Panc1 (cell line): ENCODE data around the gene CPNE7. TPM values are rescaled to one million over a fixed set of nuclear protein-coding genes. Genes with fewer than 3 reads are reported as not detected.

Experiments
- ATAC-seq: fragments of 200-7000 bp; cut with Tn5 transposase; 2 replicates; pipeline ENCODE4 v1.9.1; 2020; ENCODE audit warnings: mild to moderate bottlenecking, moderate library complexity
- BruUV-seq: library from RNA; stranded (reverse); fragments of 400-500 nt; replicated peaks from 2 replicates; lab custom pipeline; 2021; lab: Mats Ljungman, UMichigan
- CTCF ChIA-PET: fragments of 300-600 bp; sonication (Branson Sonifier 250); formaldehyde crosslinking; loops from one replicate; lab custom pipeline; 2022; ENCODE audit warnings: antibody characterized with exemption; lab: Charles Lee
- POLR2A ChIA-PET: fragments of 300-600 bp; sonication (Branson Sonifier 250); formaldehyde crosslinking; loops from one replicate; lab custom pipeline; 2022; ENCODE audit warnings: antibody characterized with exemption; lab: Charles Lee
- DNase-seq: peaks from one replicate; pipeline ENCODE4 v3.0.0-alpha.2; 2010; ENCODE audit warnings: low read depth, low spot score
- H3K27ac ChIP-seq: 2 replicates; pipeline ENCODE4 v1.5.1; 2011; ENCODE audit warnings: mild to moderate bottlenecking, low read length, inconsistent platforms
- H3K27me3 ChIP-seq: fragments of 200-500 bp; sonication (Bioruptor generic); 2 replicates; pipeline ENCODE4 v1.6.0; 2014; ENCODE audit warnings: low read length, inconsistent platforms; ENCODE audit not compliant: control insufficient read depth, insufficient read depth
- H3K36me3 ChIP-seq: fragments of 200-500 bp; sonication (Bioruptor generic); 2 replicates; pipeline ENCODE4 v1.5.1; 2014; ENCODE audit warnings: inconsistent platforms, mild to moderate bottlenecking, low read length, moderate library complexity; ENCODE audit not compliant: control insufficient read depth, insufficient read depth
- H3K4me1 ChIP-seq: 2 replicates; pipeline ENCODE4 v1.5.1; 2011; ENCODE audit warnings: inconsistent platforms, mild to moderate bottlenecking, low read length, moderate library complexity; ENCODE audit not compliant: control insufficient read depth, insufficient read depth
- H3K4me3 ChIP-seq, 2 experiments: 2 replicates each; pipeline ENCODE4 v1.5.1; 2011 to 2012; ENCODE audit warnings: low read depth in 2 of 2, low read length in 2 of 2, mild to moderate bottlenecking in 2 of 2, inconsistent platforms in 1 of 2, moderate library complexity in 1 of 2
- H3K9me3 ChIP-seq: fragments of 200-500 bp; sonication (Bioruptor generic); 2 replicates; pipeline ENCODE4 v1.5.1; 2014; ENCODE audit warnings: low read depth, mild to moderate bottlenecking, inconsistent platforms, low read length, moderate library complexity; ENCODE audit not compliant: control insufficient read depth, insufficient read depth
- POLR2AphosphoS5 ChIP-seq: IDR thresholded peaks from 2 replicates; pipeline ENCODE4 v1.6.1; 2012; ENCODE audit warnings: mild to moderate bottlenecking, low read depth, low read length, moderate library complexity
- SIN3A ChIP-seq: IDR thresholded peaks from 2 replicates; pipeline ENCODE4 v1.6.1; 2012; ENCODE audit warnings: low read depth, mild to moderate bottlenecking, low read length, moderate library complexity, borderline replicate concordance; ENCODE audit not compliant: insufficient read depth
- TCF7L2 ChIP-seq: IDR thresholded peaks from 2 replicates; pipeline ENCODE4 v1.6.1; 2011; ENCODE audit warnings: mild to moderate bottlenecking, low read depth, low read length, inconsistent platforms
- in situ Hi-C: cut with HindIII; loops from 2 replicates; pipeline ENCODE4 v1.10.0; 2016; ENCODE audit warnings: low sequenced_read_pairs, low pct_unique_long_range_greater_than_20kb
- intact Hi-C: fragments of 100-400 bp; cut with micrococcal nuclease; formaldehyde crosslinking; loops from one replicate; pipeline ENCODE4 v1.10.0; 2022; ENCODE audit not compliant: unreplicated experiment
- total RNA-seq: library from RNA; stranded (reverse); gene quantifications from one replicate; pipeline ENCODE4 v1.2.1, GENCODE V29; 2021; ENCODE audit not compliant: unreplicated experiment
- TF ChIP-seq, protein P1 (sequence below), 2 experiments: IDR thresholded peaks; 2 replicates each; pipeline ENCODE4 v1.6.1; 2011 to 2012; ENCODE audit warnings: low read depth in 2 of 2, control low read depth in 1 of 2, low read length in 1 of 2, mild to moderate bottlenecking in 1 of 2, moderate library complexity in 1 of 2; ENCODE audit not compliant: insufficient read depth in 1 of 2
- TF ChIP-seq, protein P2 (sequence below): fragments of 450-650 bp; IDR thresholded peaks from 2 replicates; pipeline ENCODE4 v1.5.1; 2017; ENCODE audit warnings: mild to moderate bottlenecking

The CPNE7 gene
- total RNA-seq, 1 experiment from 2014 or later, result 32.7 TPM

DNA sequence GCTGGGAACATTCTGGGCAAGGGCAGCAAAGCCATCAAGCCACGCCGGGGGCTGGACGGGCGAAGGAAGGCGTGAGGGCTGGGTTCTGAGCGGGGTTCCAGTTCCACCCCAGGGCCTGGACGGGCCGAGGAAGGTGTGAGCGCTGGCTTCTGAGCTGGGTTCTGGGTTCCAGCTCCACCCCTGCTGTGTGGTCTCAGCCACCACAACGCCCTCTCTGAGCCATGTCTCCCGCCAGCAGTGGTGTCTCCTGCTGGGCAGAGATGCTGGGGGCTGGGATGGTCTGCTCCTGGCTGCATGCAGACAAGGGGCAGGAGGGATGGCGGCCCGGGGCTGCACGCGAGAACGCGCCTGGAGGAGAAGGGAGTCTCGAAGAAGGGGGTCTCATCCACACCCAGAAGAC, 3.9 kb upstream of the CPNE7 start:
- H3K27ac ChIP-seq, result no peak overlapping the region
- H3K4me3 ChIP-seq, result no peak overlapping the region
- no peaks in the 10 kb centered on the region; the same call in 1 of the 2 replicates for H3K36me3 ChIP-seq
- POLR2A ChIA-PET, result no interaction called here
- intact Hi-C loops, result loop anchor here (5.0 kb wide), 1 partner anchor 71 kb away; no protein-coding TSS in a partner anchor
- CTCF ChIA-PET, result no interaction called here
- TF ChIP-seq SIN3A, result no peak
- TF ChIP-seq, protein P1, sequence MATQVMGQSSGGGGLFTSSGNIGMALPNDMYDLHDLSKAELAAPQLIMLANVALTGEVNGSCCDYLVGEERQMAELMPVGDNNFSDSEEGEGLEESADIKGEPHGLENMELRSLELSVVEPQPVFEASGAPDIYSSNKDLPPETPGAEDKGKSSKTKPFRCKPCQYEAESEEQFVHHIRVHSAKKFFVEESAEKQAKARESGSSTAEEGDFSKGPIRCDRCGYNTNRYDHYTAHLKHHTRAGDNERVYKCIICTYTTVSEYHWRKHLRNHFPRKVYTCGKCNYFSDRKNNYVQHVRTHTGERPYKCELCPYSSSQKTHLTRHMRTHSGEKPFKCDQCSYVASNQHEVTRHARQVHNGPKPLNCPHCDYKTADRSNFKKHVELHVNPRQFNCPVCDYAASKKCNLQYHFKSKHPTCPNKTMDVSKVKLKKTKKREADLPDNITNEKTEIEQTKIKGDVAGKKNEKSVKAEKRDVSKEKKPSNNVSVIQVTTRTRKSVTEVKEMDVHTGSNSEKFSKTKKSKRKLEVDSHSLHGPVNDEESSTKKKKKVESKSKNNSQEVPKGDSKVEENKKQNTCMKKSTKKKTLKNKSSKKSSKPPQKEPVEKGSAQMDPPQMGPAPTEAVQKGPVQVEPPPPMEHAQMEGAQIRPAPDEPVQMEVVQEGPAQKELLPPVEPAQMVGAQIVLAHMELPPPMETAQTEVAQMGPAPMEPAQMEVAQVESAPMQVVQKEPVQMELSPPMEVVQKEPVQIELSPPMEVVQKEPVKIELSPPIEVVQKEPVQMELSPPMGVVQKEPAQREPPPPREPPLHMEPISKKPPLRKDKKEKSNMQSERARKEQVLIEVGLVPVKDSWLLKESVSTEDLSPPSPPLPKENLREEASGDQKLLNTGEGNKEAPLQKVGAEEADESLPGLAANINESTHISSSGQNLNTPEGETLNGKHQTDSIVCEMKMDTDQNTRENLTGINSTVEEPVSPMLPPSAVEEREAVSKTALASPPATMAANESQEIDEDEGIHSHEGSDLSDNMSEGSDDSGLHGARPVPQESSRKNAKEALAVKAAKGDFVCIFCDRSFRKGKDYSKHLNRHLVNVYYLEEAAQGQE (IDR thresholded peaks at IDR 0.05; ENCODE audit: insufficient read depth in 1 of 2, low read depth in 2 of 2, low read length in 1 of 2), result no peak
- no peak for TF ChIP-seq POLR2AphosphoS5
- no peak for TF ChIP-seq TCF7L2
- TF ChIP-seq, protein P2, sequence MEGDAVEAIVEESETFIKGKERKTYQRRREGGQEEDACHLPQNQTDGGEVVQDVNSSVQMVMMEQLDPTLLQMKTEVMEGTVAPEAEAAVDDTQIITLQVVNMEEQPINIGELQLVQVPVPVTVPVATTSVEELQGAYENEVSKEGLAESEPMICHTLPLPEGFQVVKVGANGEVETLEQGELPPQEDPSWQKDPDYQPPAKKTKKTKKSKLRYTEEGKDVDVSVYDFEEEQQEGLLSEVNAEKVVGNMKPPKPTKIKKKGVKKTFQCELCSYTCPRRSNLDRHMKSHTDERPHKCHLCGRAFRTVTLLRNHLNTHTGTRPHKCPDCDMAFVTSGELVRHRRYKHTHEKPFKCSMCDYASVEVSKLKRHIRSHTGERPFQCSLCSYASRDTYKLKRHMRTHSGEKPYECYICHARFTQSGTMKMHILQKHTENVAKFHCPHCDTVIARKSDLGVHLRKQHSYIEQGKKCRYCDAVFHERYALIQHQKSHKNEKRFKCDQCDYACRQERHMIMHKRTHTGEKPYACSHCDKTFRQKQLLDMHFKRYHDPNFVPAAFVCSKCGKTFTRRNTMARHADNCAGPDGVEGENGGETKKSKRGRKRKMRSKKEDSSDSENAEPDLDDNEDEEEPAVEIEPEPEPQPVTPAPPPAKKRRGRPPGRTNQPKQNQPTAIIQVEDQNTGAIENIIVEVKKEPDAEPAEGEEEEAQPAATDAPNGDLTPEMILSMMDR, result no peak
- no peak for DNase-seq
- H3K27me3 ChIP-seq, result no peaks in the 10 kb centered on the region
- H3K4me1 ChIP-seq, result no peaks in the 10 kb centered on the region
- H3K9me3 ChIP-seq, result no peaks in the 10 kb centered on the region
- in situ Hi-C loops, result no loop called here
- BruUV-seq, result no TSS peak
- ATAC-seq, result no peak

DNA sequence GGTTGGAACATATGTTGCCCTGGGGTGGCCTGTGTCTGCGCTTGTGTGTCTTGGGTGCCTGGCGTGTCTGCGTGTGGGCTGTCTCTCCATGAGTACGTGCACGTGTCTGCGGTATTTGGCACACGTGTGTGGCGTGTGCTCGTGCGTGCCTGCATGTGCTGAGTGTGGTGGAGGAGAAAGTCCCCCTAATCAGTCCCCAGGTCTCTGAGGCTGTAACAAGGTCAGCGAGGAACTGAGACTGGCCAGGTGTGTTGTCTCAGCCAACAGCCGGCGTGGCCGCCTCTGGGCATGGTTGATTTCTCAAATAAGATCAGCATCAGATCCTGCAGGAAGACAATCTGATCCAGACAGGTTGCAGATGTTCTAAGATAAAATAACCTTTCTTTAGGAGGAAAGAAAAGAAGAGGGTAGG, 3.5 kb upstream of the CPNE7 start:
- no peak for DNase-seq
- ChIA-PET POLR2A (no interaction called here), CTCF (no interaction called here)
- Histone ChIP-seq H3K9me3 (no peaks in the 10 kb centered on the region), H3K4me3 (no peak overlapping the region), H3K27ac (no peak overlapping the region), H3K36me3 (no peaks in the 10 kb centered on the region; the same call in 1 of the 2 replicates), H3K27me3 (no peaks in the 10 kb centered on the region), H3K4me1 (no peaks in the 10 kb centered on the region)
- intact Hi-C loops, result loop anchor here (5.0 kb wide), 1 partner anchor 70 kb away; no protein-coding TSS in a partner anchor
- TF ChIP-seq SIN3A, result no peak
- TF ChIP-seq TCF7L2, result no peak
- BruUV-seq, result no TSS peak
- no peak for ATAC-seq
- in situ Hi-C loops, result no loop called here

DNA sequence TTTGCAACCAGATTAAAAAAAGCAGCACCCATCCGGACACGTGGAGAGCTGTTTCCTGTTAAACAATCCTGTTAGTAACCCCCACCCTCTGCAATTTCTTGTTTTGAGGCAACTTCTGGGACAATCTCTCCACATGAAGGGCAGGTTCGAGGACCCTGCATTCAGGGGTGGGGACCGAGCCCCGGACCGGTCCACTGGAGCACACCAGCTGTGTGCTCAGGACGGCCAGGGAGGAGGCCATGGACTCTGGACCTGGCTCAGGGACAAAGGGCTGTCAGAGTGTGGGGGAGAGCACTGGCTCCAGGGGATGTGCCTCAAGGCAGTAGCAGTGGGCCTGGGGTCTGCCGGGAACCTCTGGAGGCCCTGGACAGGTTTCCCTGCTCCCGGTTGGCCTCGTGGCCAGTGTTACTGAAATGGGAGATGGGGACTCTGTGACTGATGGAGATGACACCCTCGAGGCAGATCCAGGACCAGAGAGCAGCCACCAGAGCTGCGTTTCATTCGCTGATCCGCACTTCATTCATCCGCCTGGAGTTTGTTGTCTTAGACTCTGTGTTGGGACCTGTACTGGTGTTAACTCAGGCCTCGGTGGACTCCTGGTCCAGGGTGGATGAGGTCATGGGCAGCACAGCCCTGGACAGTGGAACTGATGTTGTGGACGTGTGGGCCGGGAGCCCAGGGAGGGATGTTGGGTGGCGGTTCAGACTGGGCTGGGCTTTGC, 2.9 kb upstream of the CPNE7 start:
- no peaks in the 10 kb centered on the region for H3K4me1 ChIP-seq
- H3K9me3 ChIP-seq, result no peaks in the 10 kb centered on the region
- DNase-seq, result no peak
- ChIA-PET POLR2A (no interaction called here), CTCF (no interaction called here)
- no peak for TF ChIP-seq TCF7L2
- no peak for ATAC-seq
- no peak overlapping the region for H3K4me3 ChIP-seq
- intact Hi-C loops, result loop anchor here (5.0 kb wide), 1 partner anchor 70 kb away; no protein-coding TSS in a partner anchor
- in situ Hi-C loops, result no loop called here
- BruUV-seq, result no TSS peak
- no peaks in the 10 kb centered on the region for H3K27me3 ChIP-seq
- H3K27ac ChIP-seq, result no peak overlapping the region
- H3K36me3 ChIP-seq, result no peaks in the 10 kb centered on the region; the same call in 1 of the 2 replicates
